Eye (tissue), 1 donor: ENCODE measurements around the gene ENPP6.
A peak's percentile ranks its signal among the peaks of the same experiment; 100 is the strongest.

ENCODE experiments used
- DNase-seq: peaks from one replicate; pipeline ENCODE4 v3.0.0-alpha.2; 2015

ENPP6 gene

DNA sequence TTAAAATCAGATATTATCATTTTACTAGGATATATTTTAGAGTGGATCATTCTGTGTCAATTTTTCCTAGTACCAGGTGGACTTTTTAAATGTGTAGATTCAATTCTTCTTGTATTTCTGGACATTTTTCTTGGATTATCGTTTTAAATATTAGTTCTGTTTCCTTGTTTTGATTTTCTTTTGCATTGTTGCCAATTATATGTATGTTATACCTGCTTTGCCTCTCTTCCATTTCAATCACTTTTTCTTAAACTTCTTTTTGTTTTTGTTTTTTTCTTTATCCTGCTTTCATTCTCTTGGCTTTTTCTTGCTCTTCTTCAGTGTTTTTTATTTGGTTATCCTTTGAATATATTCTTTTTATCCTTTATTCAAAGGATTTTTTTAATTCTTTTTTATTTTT is 171.5 kb downstream of the ENPP6 start:
- peak; percentile 35 for DNase-seq

DNA sequence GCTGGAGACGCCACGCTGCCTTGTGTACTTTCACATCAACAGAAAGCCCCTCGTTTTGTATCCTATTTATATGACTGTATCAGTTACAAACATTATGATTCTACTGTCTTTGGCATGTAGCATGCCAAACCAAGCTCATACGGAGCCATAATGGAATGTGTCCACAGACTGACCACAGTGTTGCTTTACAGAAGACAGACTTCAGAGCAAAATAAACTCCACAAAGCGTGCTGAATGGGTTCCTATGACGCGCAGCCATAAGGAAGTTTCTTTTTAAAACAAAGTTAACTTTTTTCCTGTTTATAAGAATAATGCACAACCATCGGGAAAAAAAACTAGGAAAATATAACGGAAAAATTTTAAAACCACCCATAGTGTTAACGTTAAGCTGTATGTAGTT is 176.5 kb downstream of the ENPP6 start:
- DNase-seq, result no peak

DNA sequence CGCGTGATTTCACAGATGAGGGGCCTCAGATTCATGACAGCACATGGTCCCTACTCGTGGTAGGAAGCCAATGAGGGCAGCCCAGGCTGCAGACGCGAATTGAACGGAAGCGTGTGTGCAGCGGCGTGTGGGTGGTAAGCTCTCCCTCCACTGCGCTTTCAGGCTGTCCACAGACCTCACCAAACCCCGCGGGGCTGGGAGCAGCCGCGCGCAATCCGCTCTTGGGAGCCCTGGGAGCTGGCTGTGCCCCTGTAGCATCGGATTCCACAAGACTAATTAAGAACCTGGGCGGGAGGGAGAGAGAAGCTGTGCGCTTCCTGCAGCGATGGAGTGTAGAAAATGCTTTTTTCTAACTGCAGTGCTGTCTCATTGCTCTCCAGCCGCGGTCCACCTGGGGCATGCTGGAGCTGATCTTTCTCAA is 177.7 kb downstream of the ENPP6 start:
- peak; percentile 82 for DNase-seq
